Anterior cingulate cortex (tissue), 58 donors: ENCODE measurements around the gene RFX3.
"Not testable (repeated sequence)": the region's sequence is repeated elsewhere in the genome, so short reads cannot be mapped to it uniquely, and the experiment has no call there.

Source experiments
- DNase-seq, 58 donors: peaks; one replicate each; lab custom pipeline; 2025; lab: John Stamatoyannopoulos, UW

Gene RFX3

DNA sequence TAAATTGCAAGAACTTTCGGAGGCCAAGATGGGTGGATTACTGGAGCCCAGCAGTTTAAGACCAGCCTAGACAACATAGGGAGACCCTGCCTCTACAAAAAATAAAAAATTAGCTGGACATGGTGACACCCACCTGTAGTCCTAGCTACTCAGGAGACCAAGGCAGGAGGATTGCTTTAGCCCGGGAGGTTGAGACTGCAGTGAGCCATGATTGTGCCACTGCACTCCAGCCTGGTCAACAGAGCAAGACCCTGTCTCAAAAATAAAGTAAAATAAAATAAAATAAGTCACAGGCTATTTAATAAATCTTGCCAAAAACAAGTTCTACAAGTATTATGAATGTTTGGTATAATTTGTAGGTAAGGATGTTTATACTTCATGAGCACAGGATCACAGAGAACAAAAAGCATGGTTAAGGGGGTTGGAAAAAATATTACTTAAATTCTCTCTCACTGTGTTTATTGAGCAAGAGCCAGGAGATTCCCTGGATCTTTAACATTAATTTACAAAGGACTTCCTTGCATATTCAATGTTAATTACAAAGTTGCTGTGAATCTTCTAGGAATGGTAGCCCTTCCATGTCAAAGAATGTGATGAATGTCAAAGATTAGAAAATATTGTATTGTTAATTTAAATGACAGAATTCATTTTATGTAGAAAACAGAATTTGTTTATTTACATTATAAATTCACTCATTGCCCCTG is 164.0 kb downstream of the RFX3 start:
- no peak for DNase-seq

DNA sequence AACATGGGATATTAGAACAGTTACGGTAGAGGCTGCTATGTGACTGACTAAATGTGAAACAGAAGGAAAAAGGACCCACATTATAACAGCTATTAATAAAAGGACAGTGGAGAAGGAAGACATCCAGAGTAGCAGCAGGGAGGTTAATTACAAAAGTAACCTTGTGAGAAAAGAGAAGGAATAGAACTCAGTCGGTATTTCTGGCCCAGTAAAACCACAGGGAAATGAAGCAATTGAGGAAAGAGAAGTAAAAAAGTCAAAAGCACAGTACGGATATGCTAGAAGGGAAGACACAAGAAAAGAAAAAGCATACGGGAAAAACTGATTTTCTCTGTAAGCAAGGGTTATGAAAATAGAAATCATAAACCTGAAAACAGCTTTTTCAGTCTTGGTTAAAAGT is 164.7 kb downstream of the RFX3 start:
- no peak for DNase-seq

DNA sequence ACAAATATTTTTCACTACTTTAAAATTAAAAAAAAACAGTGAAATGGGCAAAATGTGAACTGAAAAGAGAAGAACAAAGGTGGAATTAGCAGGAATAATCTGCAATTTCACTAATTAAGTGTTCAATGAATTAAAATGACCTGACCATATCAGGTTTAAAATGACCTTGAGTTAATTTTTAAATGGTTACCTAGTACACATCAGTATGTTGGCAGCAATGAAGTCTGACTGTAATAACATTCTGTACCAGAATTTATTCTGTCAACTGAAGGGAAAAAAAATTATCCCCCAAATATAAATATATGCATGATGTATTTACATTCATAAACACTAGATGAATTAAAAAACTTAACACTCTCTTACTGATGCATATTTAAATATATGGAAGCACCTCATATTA is 165.6 kb downstream of the RFX3 start:
- no peak for DNase-seq

DNA sequence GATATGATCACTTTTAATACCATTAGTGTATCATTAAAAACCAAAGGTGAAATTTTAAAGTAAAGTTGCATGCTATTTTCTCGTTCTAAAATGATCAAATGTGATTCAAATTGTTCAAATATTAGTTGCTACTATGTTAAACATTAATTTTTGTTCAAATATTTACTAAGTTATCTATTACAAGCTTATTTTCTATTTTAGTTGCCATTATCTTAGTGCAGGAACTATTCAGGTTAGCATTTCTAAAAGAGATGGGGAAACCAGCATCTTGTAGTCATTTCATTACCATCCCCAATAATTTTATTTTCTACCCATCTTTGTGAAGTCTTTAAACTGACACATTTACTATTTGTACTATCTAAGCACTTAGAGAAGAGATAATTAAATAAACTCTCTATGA is 166.0 kb downstream of the RFX3 start:
- no peak for DNase-seq

DNA sequence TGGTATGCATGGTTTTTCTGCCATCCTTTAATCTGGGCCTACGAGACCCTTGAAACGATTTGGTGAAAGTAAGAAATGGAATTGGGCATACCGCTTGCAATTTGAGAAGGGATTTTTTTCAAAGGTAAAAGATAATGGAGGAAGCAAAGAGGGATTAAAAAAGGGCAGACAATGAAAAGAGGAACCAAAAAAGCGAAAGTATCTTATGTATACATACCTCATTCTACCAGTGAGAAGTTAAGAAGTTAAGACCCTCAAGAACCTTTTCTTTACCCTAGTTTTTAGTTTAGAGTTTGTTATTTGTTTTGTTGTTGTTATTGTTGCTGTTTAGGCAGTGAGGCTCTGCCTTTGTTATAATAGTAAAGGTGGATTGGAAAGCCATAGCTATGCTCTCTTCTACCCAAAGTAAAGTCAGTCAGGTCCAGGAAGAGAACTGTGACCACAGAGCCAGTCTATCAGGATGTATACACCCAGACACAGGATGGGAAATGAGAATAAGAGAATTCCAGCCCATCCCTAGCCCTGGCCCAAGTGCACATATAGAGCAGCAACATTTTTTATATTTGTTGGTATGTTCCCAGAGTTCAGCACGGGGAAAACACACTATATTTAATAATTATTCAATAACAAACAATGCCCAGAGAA is 166.6 kb downstream of the RFX3 start:
- DNase-seq, result no peak

DNA sequence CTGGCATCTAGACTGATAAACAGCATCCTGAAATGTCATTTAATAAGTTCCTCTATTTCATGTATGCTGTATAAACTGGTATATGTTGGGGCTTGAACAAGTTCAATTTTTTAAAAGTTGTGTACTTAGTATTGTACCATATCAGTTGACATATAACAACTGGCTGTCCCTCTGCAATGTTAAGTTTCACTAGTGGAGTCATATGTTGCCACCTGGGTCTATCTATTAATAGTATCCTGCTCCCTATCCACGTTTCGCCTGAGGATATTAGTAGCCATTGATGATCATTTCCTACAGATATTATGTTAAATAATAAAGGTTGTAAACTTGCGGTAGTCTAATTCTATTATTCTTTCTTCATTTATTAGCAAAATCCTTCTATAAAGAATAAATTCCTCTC is 177.6 kb downstream of the RFX3 start:
- DNase-seq, result no peak

DNA sequence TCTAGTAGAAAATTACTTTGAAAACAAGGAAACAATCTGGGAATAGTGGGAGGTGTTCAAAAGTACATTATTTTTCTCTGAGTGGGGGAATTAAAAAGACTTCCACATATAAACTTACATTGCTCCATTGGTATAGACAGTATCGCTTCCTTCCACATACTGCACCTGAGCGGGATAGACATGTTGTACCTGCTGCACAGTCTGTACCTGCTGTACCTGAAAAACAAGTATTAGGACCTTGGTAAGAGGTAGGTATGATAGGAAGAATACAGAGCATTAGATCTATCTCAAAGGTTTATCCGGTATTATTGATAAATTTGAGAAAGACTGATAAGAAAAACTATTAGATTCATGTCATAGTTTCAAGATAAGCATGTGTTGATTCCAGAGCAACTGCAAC is 179.3 kb downstream of the RFX3 start:
- DNase-seq, result no peak

DNA sequence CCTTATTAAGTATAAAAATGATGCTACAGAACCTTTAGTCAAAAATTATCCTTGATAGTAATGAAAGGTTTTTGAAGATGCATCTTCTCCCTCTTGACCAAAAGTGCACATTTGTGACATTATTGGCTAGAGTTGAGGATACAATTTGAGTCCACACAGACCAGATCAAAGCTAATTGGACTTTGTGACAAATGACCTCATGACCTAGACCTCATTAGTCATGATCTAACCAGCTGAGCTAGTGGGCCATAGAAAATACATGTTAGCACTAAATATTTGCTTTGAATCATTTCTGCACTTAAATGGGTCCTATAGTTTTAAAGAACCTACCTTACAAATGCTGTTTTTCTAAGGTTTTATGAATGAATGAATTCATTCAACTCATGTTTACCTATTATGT is 182.1 kb downstream of the RFX3 start:
- no peak for DNase-seq

DNA sequence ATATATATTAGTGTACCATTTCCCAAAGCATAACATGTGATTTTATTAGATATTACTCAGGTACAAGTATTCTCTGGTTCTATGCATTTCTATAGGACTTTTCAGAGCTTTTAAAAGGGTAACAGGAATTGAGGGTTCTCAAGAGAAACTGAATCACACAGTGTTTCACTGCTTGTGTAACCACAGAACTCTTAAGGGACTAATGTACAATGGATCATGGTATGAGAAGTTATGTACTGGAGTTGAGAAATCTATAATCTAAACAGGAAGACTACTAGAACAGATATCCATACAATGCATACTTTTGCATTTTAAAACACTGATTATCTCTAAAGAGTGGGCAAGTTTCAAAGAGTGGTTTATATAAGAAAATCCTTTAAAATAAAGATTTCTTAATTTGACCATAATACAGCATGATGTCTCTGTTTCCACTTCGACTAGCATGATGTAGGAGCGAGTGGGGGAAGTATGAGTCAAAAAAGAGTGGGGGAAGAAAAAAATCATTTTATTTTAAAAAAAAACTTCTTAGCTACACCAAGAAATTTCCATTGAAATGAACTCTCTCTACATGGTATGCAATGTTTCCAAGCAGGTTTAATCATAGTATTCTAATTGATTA is 183.5 kb downstream of the RFX3 start:
- DNase-seq, result no peak

DNA sequence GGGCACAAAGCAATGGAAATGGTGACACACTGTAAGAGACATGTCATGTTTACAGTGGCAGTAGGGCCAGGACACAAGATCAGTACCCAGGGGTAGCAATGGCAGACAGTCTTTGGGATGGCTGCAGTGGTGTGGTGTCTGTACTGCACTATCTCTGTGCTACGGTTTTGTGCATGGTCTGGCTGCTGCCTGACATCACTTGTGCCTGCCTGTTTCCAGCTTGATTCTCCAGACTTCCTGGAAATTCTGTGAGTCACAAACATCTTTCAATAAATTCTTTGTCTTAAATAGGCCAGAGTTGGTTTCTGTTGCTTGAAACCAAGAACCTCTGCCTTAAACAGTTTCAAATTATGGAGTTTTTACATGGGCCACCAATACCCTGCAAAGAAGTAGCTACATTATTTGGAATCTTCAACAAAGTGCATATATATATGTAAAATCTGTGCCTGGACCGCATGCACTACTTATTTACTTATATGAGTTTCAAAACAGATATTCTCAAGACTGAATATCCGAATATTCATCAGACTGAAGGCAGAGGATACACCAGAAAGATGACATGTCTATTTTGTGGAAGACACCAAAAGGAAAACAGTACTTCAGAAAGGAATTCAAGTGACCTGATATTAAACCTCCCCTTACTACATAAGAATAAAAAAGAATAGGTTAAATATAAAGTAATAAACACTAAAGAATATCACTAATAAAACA is 188.1 kb downstream of the RFX3 start:
- DNase-seq, result peak in 11 of 58 donors; percentile 1 to 52 (median 8)

DNA sequence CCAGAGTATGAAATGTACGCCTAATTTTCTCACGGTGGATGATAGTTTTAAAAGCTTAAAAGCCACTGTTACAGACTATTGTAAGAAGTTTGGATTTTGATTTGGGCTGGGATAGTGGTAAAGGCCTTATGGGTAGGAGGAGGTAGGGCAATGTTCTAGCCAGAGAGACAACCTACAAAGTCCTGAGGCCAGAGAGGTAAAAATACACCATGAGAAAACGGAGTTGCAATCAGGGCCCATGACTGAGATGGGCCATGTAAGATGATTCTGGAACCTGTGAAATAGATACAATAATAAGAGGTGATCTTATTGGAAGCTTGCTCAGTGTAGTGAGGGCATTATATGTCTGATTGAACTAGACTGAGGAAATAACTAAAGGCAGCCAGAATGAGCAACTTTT is 188.8 kb downstream of the RFX3 start:
- no peak for DNase-seq

DNA sequence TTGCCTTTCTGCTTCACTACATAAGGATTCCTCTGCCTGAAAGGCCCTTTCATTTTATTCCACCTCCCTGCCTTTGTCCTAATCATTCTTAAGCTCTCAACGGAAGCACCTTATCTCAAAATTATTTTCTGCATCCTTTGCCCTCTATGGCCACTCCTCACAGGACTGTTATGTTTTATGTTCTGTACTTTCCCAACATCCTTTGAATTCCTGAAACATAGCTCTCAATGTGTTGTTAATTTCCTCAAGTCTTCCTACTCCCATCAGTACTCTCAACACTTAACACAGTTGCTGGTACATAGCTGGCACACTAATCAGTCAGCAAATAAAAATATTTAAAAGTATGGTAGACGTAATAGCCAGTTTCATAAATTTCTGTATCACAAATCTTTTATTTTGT is 193.0 kb downstream of the RFX3 start:
- DNase-seq, result no peak

DNA sequence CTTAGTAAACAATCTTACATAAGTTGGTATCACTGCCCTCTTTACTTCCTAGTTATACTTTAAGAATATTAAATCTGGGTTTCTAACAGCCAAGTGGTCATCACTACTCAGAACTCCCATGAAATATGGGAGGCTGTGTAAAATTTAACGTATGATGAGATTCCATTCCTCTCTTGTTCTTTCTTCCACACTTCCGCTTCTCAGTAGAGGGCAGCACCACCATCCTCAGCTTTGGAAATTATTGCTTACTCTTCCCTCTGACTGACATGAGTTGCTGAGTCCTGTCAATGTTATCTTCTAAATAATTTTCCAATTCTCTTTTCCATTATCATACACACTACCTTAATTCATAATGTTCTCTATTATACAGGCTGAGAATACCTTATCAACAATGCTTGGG is 194.0 kb downstream of the RFX3 start:
- DNase-seq, result no peak

DNA sequence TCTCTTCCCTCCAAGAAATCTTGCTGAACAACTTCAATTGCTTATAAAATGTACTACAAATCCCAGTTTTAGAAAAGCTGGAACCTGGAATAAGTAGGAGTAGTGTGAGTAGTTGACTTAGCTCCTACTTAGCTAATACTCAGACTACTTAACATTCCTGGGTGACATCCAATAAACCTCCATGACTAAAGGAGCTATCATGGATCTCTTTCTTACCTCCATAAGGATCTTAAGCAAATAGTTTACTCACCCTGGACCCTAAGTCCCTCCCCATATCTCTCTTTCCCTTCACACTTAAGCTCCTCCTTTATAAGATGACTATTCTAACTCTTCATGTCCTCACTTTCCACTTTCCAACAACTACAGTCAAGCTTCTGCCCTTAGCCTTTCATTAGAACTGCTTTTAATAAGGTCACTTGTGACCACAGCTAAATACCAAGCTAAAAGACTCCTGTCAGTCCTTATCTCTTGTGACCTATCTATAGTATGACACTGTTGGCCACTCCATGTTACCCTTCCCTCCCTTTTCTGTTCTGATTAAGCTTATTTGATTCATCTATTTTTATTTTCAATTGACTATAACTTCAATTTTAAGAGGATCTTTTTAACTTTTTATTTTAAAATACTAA is 194.9 kb downstream of the RFX3 start:
- DNase-seq, result no peak

DNA sequence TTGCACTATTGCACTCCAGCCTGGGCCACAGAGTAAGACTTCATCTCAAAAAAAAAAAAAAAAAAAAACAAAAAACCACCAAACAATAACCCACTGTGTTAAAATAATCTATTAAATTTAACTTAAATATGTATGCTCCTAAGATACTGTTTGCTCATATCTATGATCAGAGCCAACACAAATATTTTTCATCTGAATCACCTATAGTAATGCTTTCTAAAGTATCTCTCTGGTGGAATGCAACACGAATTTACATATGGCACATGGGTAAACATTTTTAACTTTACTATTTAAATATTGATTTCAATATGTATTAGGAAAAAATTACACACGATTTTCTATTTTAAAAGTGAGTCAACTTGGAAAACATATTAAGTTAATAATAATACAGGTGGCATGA is 196.4 kb downstream of the RFX3 start:
- DNase-seq, result no peak

DNA sequence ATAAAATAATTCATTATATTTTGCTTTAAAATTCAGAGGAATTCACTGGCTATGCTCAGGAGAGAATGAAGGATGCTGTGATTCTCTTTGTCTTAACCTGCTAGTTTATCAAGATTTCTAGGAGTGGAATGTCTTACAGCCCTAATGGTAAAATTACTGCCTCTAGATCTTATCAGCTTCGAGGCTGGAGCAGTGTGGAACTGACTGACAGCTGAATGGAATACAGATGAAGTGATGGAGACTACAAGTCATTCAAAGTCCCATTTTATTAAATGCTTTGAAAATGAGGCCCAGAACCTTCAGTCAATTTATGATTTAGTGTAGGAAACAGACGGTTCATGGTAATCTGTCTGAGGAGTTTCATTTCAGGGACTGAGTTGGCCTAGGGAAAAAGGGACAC is 202.1 kb downstream of the RFX3 start:
- no peak for DNase-seq

DNA sequence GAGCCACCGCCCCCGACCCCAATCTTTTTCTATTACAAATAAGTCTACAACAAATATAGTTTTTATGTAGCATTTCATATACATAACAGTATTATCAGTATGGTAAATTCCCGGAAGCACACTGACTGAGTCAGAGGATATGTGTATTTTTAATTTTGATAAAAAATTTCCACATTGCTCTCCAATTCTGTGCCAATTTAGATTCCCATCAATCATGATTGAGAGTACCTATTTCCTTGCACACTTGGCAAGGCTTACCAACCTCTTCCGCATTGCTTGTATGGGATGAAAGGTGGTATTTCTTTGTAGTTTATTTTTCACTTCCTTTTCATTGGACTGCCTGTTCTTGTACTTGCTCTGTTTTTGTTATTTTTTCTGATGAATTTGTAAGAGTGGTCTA is 204.6 kb downstream of the RFX3 start:
- DNase-seq, result no peak

DNA sequence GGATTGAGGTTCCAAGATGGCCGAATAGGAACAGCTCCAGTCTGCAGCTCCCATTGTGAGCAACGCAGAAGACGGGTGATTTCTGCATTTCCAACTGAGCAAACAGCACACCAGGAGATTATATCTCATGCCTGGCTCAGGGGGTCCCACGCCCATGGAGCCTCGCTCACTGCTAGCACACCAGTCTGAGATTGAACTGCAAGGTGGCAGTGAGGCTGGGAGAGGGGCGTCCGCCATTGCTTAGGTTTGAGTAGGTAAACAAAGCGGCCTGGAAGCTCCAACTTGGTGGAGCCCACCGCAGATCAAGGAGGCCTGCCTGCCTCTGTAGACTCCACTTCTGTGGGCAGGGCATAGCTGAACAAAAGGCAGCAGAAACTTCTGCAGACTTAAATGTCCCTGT is 213.2 kb downstream of the RFX3 start:
- DNase-seq, result not testable (repeated sequence)

DNA sequence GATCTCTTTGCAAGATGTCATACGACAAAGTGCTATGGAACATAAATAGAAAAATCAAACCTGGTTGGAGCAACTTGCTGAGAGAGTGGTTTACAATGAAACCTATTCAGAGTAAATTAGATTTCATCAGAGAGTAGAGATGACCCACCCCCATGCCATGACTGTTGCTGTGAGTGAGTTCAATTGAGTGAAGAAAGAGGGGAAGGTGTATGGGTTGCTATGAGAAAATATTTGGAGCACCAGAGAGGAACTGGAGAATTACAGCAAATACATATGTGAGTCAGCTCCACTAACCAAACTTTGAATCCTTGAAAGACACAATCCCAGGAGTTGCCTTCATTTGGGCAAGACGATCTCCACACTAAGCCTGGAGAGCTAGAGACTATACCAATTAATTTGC is 217.2 kb downstream of the RFX3 start:
- no peak for DNase-seq

DNA sequence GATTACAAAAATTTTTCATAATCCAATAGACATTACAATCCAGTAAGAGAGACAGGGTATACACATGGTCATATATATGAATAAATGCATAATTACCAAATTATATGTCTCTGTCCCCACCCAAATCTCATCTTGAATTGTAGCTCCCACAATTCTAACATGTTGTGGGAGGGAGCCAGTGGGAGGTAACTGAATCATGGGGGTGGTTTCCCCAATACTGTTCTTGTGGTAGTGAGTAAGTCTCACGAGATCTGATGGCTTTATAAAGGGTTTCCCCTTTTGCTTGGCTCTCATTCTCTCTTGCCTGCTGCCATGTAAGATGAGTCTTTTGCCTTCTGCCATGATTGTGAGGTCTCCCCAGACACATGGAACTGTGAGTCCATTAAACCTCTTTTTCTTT is 221.4 kb downstream of the RFX3 start:
- DNase-seq, result not testable (repeated sequence)

DNA sequence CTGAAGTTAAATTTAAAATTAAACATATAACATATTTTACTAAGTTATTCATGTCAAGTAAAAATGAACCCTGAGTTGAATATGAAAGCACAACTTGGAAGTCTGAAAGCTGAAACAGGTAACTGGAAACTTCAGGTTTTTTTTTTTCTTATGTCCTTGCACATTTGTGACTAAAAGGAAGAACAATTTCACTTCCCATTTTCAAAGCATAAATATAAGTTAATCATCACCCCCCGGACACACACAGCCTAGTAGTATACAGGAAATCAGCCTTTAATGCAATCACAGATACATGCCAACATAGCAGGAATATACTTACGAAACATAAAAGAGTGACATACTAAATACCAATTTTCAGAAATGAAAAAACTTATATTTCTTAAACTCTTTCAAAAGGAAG is 225.9 kb downstream of the RFX3 start:
- no peak for DNase-seq
